Lower leg skin (tissue), 4 donors: Measurements from ENCODE around the gene DOK7. TPM values are rescaled to one million over a fixed set of nuclear protein-coding genes. Genes with fewer than 3 reads are reported as not detected.
A peak's percentile ranks its signal among the peaks of the same experiment; 100 is the strongest.

Source experiments
- DNase-seq, 2 donors: peaks; one replicate each; pipeline ENCODE4 v3.0.0-alpha.2; 2019; ENCODE audit warnings: low spot score in 2 of 2
- H3K4me3 ChIP-seq: fragments of 200-600 bp; sonication (generic); 2 replicates; pipeline ENCODE4 v1.5.1; 2017; ENCODE audit warnings: mild to moderate bottlenecking, low read depth; ENCODE audit not compliant: poor library complexity, severe bottlenecking
- CTCF ChIP-seq, 3 donors: fragments of 450-650 bp; IDR thresholded peaks; one replicate each; pipeline ENCODE4 v1.5.1; 2016; ENCODE audit warnings: antibody characterized with exemption in 3 of 3, mild to moderate bottlenecking in 3 of 3, moderate library complexity in 2 of 3
- POLR2A ChIP-seq, 2 donors: fragments of 450-650 bp; IDR thresholded peaks; one replicate each; pipeline ENCODE4 v1.6.1; 2016 to 2017; ENCODE audit warnings: antibody characterized with exemption in 2 of 2, mild to moderate bottlenecking in 1 of 2, moderate library complexity in 1 of 2
- WGBS, 2 donors: methylation state at CpG; one replicate each; pipeline ENCODE4 v1.1.5; 2018; 5-methylcytosine and 5-hydroxymethylcytosine counted together
- intact Hi-C: fragments of 100-400 bp; cut with DNase I; formaldehyde crosslinking; loops from one replicate; pipeline ENCODE4 v1.15.0; 2023; ENCODE audit warnings: low total_unique reads
- total RNA-seq, 4 donors: library from RNA; depleted of rRNA; stranded (reverse); fragments of >200 nt; gene quantifications; one replicate each; pipeline ENCODE4 v1.1.0, GENCODE V29; 2016

Gene DOK7
- total RNA-seq, 4 donors from 2014 or later = 1.9 to 9.8 (median 5.9) TPM

- intact Hi-C loops = no loop called here
- TF ChIP-seq CTCF (IDR thresholded peaks at IDR 0.05) (no peak), POLR2A (IDR thresholded peaks at IDR 0.05) (no peak)
- peak in 1 of 2 donors; percentile 69 for DNase-seq
- no peak overlapping the region for H3K4me3 ChIP-seq
- WGBS, 2 donors = 87 to 94% methylated on average over 18 of the region's 18 CpGs
Measured at GRCh38 chr4:3416270-3416669, 46.8 kb upstream of the DOK7 start.

GRCh38 chr4:3416821-3417221 is 46.3 kb upstream of the DOK7 start:
- intact Hi-C loops = no loop called here
- no peak for TF ChIP-seq CTCF (IDR thresholded peaks at IDR 0.05)
- TF ChIP-seq POLR2A (IDR thresholded peaks at IDR 0.05) = no peak
- peak in 1 of 2 donors; percentile 81 for DNase-seq

GRCh38 chr4:3417448-3417847 is 45.7 kb upstream of the DOK7 start:
- 90 to 94% methylated on average over 21 of the region's 21 CpGs for WGBS, 2 donors
- no peak overlapping the region for H3K4me3 ChIP-seq
- no peak for TF ChIP-seq POLR2A (IDR thresholded peaks at IDR 0.05)
- TF ChIP-seq CTCF (IDR thresholded peaks at IDR 0.05) = no peak
- DNase-seq = peak in 1 of 2 donors; percentile 69
- intact Hi-C loops = no loop called here

More at GRCh38 chr4:3416821-3417221, 46.3 kb upstream of the DOK7 start:
- 93 to 94% methylated on average over 17 of the region's 17 CpGs for WGBS, 2 donors
- H3K4me3 ChIP-seq = no peak overlapping the region

- WGBS, 2 donors = 67 to 68% methylated on average over 20 to 22 of the region's 22 CpGs
- no peak overlapping the region for H3K4me3 ChIP-seq
- no peak for TF ChIP-seq POLR2A (IDR thresholded peaks at IDR 0.05)
- no peak for TF ChIP-seq CTCF (IDR thresholded peaks at IDR 0.05)
- DNase-seq = peak in 1 of 2 donors; percentile 72
- intact Hi-C loops = no loop called here
Measured at GRCh38 chr4:3418029-3418762, 44.9 kb upstream of the DOK7 start.

- intact Hi-C loops = no loop called here
- TF ChIP-seq CTCF (IDR thresholded peaks at IDR 0.05) = no peak
- no peak for TF ChIP-seq POLR2A (IDR thresholded peaks at IDR 0.05)
- peak in 1 of 2 donors; percentile 61 for DNase-seq
- H3K4me3 ChIP-seq = no peak overlapping the region
- WGBS, 2 donors = 73 to 75% methylated on average over 15 of the region's 15 CpGs
Measured at GRCh38 chr4:3419836-3420605, 43.1 kb upstream of the DOK7 start.
